PC-3 (cell line): ENCODE measurements around the gene BLOC1S1. TPM values are rescaled to one million over a fixed set of nuclear protein-coding genes. Genes with fewer than 3 reads are reported as not detected.

Experiments used
- ATAC-seq: fragments of 200-7000 bp; cut with Tn5 transposase; 2 replicates; pipeline ENCODE4 v1.9.1; 2020; ENCODE audit warnings: mild to moderate bottlenecking, moderate library complexity
- BruUV-seq: library from RNA; stranded (reverse); fragments of 400-500 nt; replicated peaks from 2 replicates; lab custom pipeline; 2021; lab: Mats Ljungman, UMichigan
- CTCF ChIA-PET: fragments of 300-600 bp; sonication (Branson Sonifier 250); formaldehyde crosslinking; loops from one replicate; lab custom pipeline; 2022; ENCODE audit warnings: antibody characterized with exemption; lab: Charles Lee
- POLR2A ChIA-PET: fragments of 300-600 bp; sonication (Branson Sonifier 250); formaldehyde crosslinking; loops from one replicate; lab custom pipeline; 2022; ENCODE audit warnings: antibody characterized with exemption; ENCODE audit not compliant: unreplicated experiment; lab: Charles Lee
- DNase-seq: peaks from one replicate; pipeline ENCODE4 v3.0.0-alpha.2; 2015
- H2AFZ ChIP-seq: fragments of 300-600 bp; sonication (generic); 2 replicates; pipeline ENCODE4 v1.6.0; 2016; ENCODE audit warnings: antibody characterized with exemption, low read length
- H3F3A ChIP-seq: fragments of 300-600 bp; sonication (generic); one replicate; pipeline ENCODE4 v1.6.0; 2017; ENCODE audit warnings: antibody characterized with exemption, low read length, control low read depth, mild to moderate bottlenecking; ENCODE audit not compliant: unreplicated experiment
- H3K27ac ChIP-seq: fragments of 300-600 bp; sonication (generic); 2 replicates; pipeline ENCODE4 v1.5.1; 2016; ENCODE audit warnings: mild to moderate bottlenecking, low read length
- H3K27me3 ChIP-seq: fragments of 300-600 bp; sonication (generic); 2 replicates; pipeline ENCODE4 v1.6.1; 2016; ENCODE audit warnings: low read length, mixed read lengths
- H3K36me3 ChIP-seq: fragments of 300-600 bp; sonication (generic); 2 replicates; pipeline ENCODE4 v1.6.1; 2016; ENCODE audit warnings: low read depth, mixed run types, low read length, mixed read lengths
- H3K4me1 ChIP-seq: fragments of 300-600 bp; sonication (generic); 2 replicates; pipeline ENCODE4 v1.5.1; 2016; ENCODE audit warnings: low read length; ENCODE audit not compliant: insufficient read depth
- H3K4me2 ChIP-seq: fragments of 300-600 bp; sonication (generic); 2 replicates; pipeline ENCODE4 v1.6.0; 2016; ENCODE audit warnings: low read length
- H3K4me3 ChIP-seq: fragments of 300-600 bp; sonication (generic); 2 replicates; pipeline ENCODE4 v1.5.1; 2016; ENCODE audit warnings: mild to moderate bottlenecking, low read length, mixed read lengths
- H3K79me2 ChIP-seq: fragments of 300-600 bp; sonication (generic); 2 replicates; pipeline ENCODE4 v1.6.1; 2017; ENCODE audit warnings: low read length, mixed read lengths
- H3K9ac ChIP-seq: fragments of 300-600 bp; sonication (generic); 2 replicates; pipeline ENCODE4 v1.6.0; 2016; ENCODE audit warnings: mild to moderate bottlenecking, low read length
- H3K9me2 ChIP-seq: fragments of 300-600 bp; sonication (generic); replicated peaks from 2 replicates; pipeline ENCODE4 v1.6.1; 2016; ENCODE audit warnings: mixed run types, low read length, mixed read lengths
- H3K9me3 ChIP-seq: fragments of 300-600 bp; sonication (generic); 2 replicates; pipeline ENCODE4 v1.6.1; 2016; ENCODE audit warnings: low read length, mixed read lengths
- H4K20me1 ChIP-seq: fragments of 300-600 bp; sonication (generic); 2 replicates; pipeline ENCODE4 v1.6.1; 2016; ENCODE audit warnings: low read length, mixed read lengths
- EZH2 ChIP-seq: fragments of 300-600 bp; sonication (generic); IDR thresholded peaks from one replicate; pipeline ENCODE4 v1.6.1; 2017; ENCODE audit warnings: antibody characterized with exemption, mild to moderate bottlenecking, low read length; ENCODE audit not compliant: unreplicated experiment
- EZH2phosphoT487 ChIP-seq: fragments of 300-600 bp; sonication (generic); IDR thresholded peaks from 2 replicates; pipeline ENCODE4 v1.6.1; 2018; ENCODE audit warnings: mild to moderate bottlenecking, antibody characterized with exemption, low read length, borderline replicate concordance
- intact Hi-C: fragments of 100-400 bp; cut with micrococcal nuclease; formaldehyde crosslinking; loops from 2 replicates; pipeline ENCODE4 v1.9.0; 2023
- total RNA-seq: library from RNA; depleted of rRNA; stranded (reverse); fragments of >200 nt; gene quantifications from 2 replicates; pipeline ENCODE4 v1.2.3, GENCODE V29; 2014
- TF ChIP-seq, protein P1 (sequence below): fragments of 300-600 bp; sonication (generic); conservative IDR thresholded peaks from 2 replicates; pipeline ENCODE4 v1.5.1; 2017; ENCODE audit warnings: antibody characterized with exemption, low read depth, mild to moderate bottlenecking, low read length

Gene BLOC1S1
- total RNA-seq, 1 experiment from 2014 or later, result 90.8 TPM

DNA sequence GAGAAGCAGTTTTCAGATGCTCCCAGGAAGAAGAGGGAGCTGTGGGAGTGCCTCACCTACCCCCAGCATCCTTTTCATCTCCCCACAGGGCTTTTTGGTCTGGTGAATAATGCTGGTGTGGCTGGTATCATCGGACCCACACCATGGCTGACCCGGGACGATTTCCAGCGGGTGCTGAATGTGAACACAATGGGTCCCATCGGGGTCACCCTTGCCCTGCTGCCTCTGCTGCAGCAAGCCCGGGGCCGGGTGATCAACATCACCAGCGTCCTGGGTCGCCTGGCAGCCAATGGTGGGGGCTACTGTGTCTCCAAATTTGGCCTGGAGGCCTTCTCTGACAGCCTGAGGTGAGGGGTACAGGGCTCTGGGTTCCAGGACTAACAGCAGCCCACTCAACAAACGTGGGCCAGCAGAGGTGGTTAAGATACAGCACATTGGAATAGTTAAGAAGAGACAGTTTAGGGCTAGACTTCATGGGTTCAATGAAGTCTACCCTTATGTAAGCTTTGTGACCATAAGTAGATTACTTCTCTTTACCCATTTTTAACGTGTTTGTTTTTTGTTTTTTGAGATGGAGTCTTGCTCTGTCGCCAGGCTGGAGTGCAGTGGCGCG is 5.9 kb downstream of the BLOC1S1 start:
- Histone ChIP-seq H3K9me3 (no peaks in the 10 kb centered on the region), H3F3A (no peaks in the 10 kb centered on the region), H3K36me3 (peaks cover 25% of the 10 kb centered on the region), H3K27ac (peak overlapping the region; percentile 51), H3K4me1 (peaks cover 64% of the 10 kb centered on the region), H3K79me2 (peaks cover 4% of the 10 kb centered on the region), H2AFZ (no peak overlapping the region), H3K9ac (no peak overlapping the region), H3K4me3 (peak overlapping the region; percentile 15; the same call in 1 of the 2 replicates), H4K20me1 (0 out of 2 replicates have a peak, but pooled peaks cover 2% of the 10 kb centered on the region), H3K27me3 (no peaks in the 10 kb centered on the region), H3K4me2 (peak overlapping the region; percentile 68), H3K9me2 (no peaks in the 10 kb centered on the region)
- POLR2A ChIA-PET, result interaction anchor here (0.5 to 1.7 kb wide), 3 partner anchors 8 to 638 kb away, joined by 3 to 18 read pairs (median 3); a partner anchor contains a TSS
- intact Hi-C loops, result loop anchor here (1.0 kb wide), 2 partner anchors 40 to 61 kb away; a partner anchor contains a TSS
- no TSS peak for BruUV-seq
- ATAC-seq (peak; percentile 14), DNase-seq (peak; percentile 51)
- TF ChIP-seq, protein P1, sequence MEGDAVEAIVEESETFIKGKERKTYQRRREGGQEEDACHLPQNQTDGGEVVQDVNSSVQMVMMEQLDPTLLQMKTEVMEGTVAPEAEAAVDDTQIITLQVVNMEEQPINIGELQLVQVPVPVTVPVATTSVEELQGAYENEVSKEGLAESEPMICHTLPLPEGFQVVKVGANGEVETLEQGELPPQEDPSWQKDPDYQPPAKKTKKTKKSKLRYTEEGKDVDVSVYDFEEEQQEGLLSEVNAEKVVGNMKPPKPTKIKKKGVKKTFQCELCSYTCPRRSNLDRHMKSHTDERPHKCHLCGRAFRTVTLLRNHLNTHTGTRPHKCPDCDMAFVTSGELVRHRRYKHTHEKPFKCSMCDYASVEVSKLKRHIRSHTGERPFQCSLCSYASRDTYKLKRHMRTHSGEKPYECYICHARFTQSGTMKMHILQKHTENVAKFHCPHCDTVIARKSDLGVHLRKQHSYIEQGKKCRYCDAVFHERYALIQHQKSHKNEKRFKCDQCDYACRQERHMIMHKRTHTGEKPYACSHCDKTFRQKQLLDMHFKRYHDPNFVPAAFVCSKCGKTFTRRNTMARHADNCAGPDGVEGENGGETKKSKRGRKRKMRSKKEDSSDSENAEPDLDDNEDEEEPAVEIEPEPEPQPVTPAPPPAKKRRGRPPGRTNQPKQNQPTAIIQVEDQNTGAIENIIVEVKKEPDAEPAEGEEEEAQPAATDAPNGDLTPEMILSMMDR, result no peak
- TF ChIP-seq EZH2phosphoT487 (no peak), EZH2 (no peak)
- CTCF ChIA-PET, result interaction anchor here (1.4 to 2.9 kb wide), 3 partner anchors 8 to 40 kb away, joined by 7 to 50 read pairs (median 25); partner anchors contain the start of gene CD63

DNA sequence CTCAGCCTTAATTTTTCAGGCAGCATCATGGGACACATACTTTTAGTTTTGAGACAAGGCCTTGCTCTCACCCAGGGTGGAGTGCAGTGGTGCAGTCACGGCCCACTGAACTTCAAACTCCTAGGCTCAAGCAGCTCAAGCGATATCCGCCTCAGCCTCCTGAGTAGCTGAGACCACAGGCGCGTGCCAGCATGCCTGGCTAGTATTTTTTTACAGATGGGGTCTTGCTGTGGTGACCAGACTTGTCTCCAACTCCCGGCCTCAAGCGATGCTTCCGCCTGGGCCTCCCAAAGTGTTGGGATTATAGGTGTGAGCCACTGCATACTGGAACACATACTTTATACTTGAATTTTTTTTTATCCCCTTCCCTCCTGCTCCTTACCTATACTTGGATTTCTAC is 7.1 kb downstream of the BLOC1S1 start:
- intact Hi-C loops, result no loop called here
- BruUV-seq, result no TSS peak
- peaks cover 8% of the 10 kb centered on the region for H4K20me1 ChIP-seq
- no peak for DNase-seq
- H3K4me3 ChIP-seq, result no peak overlapping the region
- no peaks in the 10 kb centered on the region for H3K9me2 ChIP-seq
- ATAC-seq, result no peak
- ChIA-PET CTCF (no interaction called here), POLR2A (interaction anchor here (0.6 kb wide), 1 partner anchor 46 kb away, joined by 4 read pairs; no protein-coding TSS in a partner anchor)
- peaks cover 27% of the 10 kb centered on the region for H3K36me3 ChIP-seq
- H3K9me3 ChIP-seq, result no peaks in the 10 kb centered on the region
- no peak overlapping the region for H3K27ac ChIP-seq
- H3K4me2 ChIP-seq, result no peak overlapping the region
- H3K9ac ChIP-seq, result no peak overlapping the region
- peaks cover 59% of the 10 kb centered on the region for H3K4me1 ChIP-seq
- peaks cover 17% of the 10 kb centered on the region for H3K79me2 ChIP-seq
- H2AFZ ChIP-seq, result no peak overlapping the region
- TF ChIP-seq, protein P1, result no peak
- TF ChIP-seq EZH2phosphoT487 (no peak), EZH2 (no peak)
- no peaks in the 10 kb centered on the region for H3F3A ChIP-seq
- no peaks in the 10 kb centered on the region for H3K27me3 ChIP-seq
